ENCODE results near the gene ORM1. TPM values are rescaled to one million over a fixed set of nuclear protein-coding genes. Genes with fewer than 3 reads are reported as not detected.

Gene ORM1
- total RNA-seq, 1 experiment from 2014 or later: 4.4 TPM

GRCh38 chr9:114366334-114367128, 43.6 kb downstream of the ORM1 start:
- no peak overlapping the region for H3K4me3 Mint-ChIP-seq
- H2AK5ac ChIP-seq (ENCODE audit: insufficient read length, low read length): no peak overlapping the region
- no peak overlapping the region for H3K27ac ChIP-seq (ENCODE audit: insufficient read length, low read depth, low read length)
- peaks cover 5% of the 10 kb centered on the region for H3K23me2 ChIP-seq (ENCODE audit: insufficient read length, low read depth, low read length, poor library complexity, severe bottlenecking)
- no peaks in the 10 kb centered on the region for H3K9me3 ChIP-seq (ENCODE audit: control insufficient read depth, low read depth, low read length)
- H3K4me1 Mint-ChIP-seq: peaks cover 19 to 21% of the 10 kb centered on the region in 2 experiments
- no peaks in the 10 kb centered on the region for H4K20me1 ChIP-seq (ENCODE audit: control insufficient read depth, insufficient read depth, insufficient read length)
- H3K79me2 ChIP-seq (ENCODE audit: insufficient read depth, low read length): 0 out of 2 replicates have a peak, but pooled peaks cover 3% of the 10 kb centered on the region
- no peak overlapping the region for H3T11ph ChIP-seq (ENCODE audit: low read length)
- no peak for TF ChIP-seq CTCF (conservative IDR thresholded peaks at IDR 0.05)
- no peak overlapping the region for H3K9ac ChIP-seq (ENCODE audit: extremely low read depth, insufficient read length, low read length)
- no peaks in the 10 kb centered on the region for H3K9me3 Mint-ChIP-seq
- H3K14ac ChIP-seq (ENCODE audit: insufficient read depth, low read length): no peak overlapping the region
- no peak overlapping the region for H4K5ac ChIP-seq (ENCODE audit: insufficient read length, low read depth, low read length)
- H3K36me3 Mint-ChIP-seq (ENCODE audit: insufficient read depth in 1 of 3, low read depth in 3 of 3): peaks cover 32 to 40% (median 35%) of the 10 kb centered on the region in 3 experiments
- no peak overlapping the region for H2BK120ac ChIP-seq (ENCODE audit: low read depth, low read length, poor library complexity, severe bottlenecking)
- no peak for DNase-seq
- no peak overlapping the region for H4K91ac ChIP-seq (ENCODE audit: insufficient read length, low read depth, low read length)
- no peaks in the 10 kb centered on the region for H3K27me3 Mint-ChIP-seq (ENCODE audit: low read depth)
- H3K79me1 ChIP-seq (ENCODE audit: insufficient read depth, low read depth, low read length, poor library complexity, severe bottlenecking): no peaks in the 10 kb centered on the region
- no peak overlapping the region for H2BK20ac ChIP-seq (ENCODE audit: low read depth, low read length, poor library complexity, severe bottlenecking)
- no peak overlapping the region for H2AFZ ChIP-seq (ENCODE audit: low read length)
- H3K4ac ChIP-seq (ENCODE audit: low read depth, low read length): no peak overlapping the region
- no peak overlapping the region for H3K4me2 ChIP-seq (ENCODE audit: insufficient read depth, insufficient read length, low read length)
- H3K23ac ChIP-seq (ENCODE audit: insufficient read length, low read depth, low read length): no peak overlapping the region
- no peak overlapping the region for H3K56ac ChIP-seq (ENCODE audit: insufficient read length, low read depth, low read length)
- no CpG with 5 or more reads among the region's 10 CpGs for WGBS (ENCODE audit: extremely low coverage, insufficient read length, low lambda C conversion rate)
- no peak overlapping the region for H2BK5ac ChIP-seq (ENCODE audit: insufficient read length, low read length)
- H3K27ac Mint-ChIP-seq: peak overlapping the region in 1 of 3 experiments; percentile 60; a peak in 2 of 7 replicates
- H2BK12ac ChIP-seq (ENCODE audit: insufficient read length, low read depth, low read length): no peak overlapping the region
- no peak overlapping the region for H2BK15ac ChIP-seq (ENCODE audit: low read depth, low read length)
- H3K4me1 ChIP-seq (ENCODE audit: insufficient read depth, low read length): peaks cover 13% of the 10 kb centered on the region
- no peaks in the 10 kb centered on the region for H3K27me3 ChIP-seq (ENCODE audit: insufficient read depth, low read length)
- no peak overlapping the region for H3K18ac ChIP-seq (ENCODE audit: insufficient read length, low read depth, low read length)
- H4K8ac ChIP-seq (replicated peaks; ENCODE audit: insufficient read length, low read depth, low read length): no peak overlapping the region
